ENCODE results near the gene CENPT. TPM values are rescaled to one million over a fixed set of nuclear protein-coding genes. Genes with fewer than 3 reads are reported as not detected.
A peak's percentile ranks its signal among the peaks of the same experiment; 100 is the strongest.

CENPT gene, protein sequence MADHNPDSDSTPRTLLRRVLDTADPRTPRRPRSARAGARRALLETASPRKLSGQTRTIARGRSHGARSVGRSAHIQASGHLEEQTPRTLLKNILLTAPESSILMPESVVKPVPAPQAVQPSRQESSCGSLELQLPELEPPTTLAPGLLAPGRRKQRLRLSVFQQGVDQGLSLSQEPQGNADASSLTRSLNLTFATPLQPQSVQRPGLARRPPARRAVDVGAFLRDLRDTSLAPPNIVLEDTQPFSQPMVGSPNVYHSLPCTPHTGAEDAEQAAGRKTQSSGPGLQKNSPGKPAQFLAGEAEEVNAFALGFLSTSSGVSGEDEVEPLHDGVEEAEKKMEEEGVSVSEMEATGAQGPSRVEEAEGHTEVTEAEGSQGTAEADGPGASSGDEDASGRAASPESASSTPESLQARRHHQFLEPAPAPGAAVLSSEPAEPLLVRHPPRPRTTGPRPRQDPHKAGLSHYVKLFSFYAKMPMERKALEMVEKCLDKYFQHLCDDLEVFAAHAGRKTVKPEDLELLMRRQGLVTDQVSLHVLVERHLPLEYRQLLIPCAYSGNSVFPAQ
- total RNA-seq (42.5 TPM), polyA plus RNA-seq (ENCODE audit: insufficient read depth, low read depth, low replicate concordance) (25.3 TPM)
- long read RNA-seq, donor 1, partial matches to known transcripts: 5 of 5 reads
- long read RNA-seq, donor 1, other reads (novel, unspliced or antisense): 0 of 5 reads
- long read RNA-seq, donor 2, transcript CENPT-218 (12 exons, 2,133 nt): major isoform, 5 of 93 reads
- long read RNA-seq, donor 2, partial matches to known transcripts: 22 of 93 reads
- long read RNA-seq, donor 2, other reads (novel, unspliced or antisense): 65 of 93 reads
- long read RNA-seq, donor 3, partial matches to known transcripts: 0 of 1 reads
- long read RNA-seq, donor 3, other reads (novel, unspliced or antisense): 0 of 1 reads
- long read RNA-seq, donor 4, partial matches to known transcripts: 19 of 22 reads
- long read RNA-seq, donor 4, other reads (novel, unspliced or antisense): 0 of 22 reads
- long read RNA-seq, donor 5: 0 reads
- long read RNA-seq, donor 6, partial matches to known transcripts: 78 of 212 reads
- long read RNA-seq, donor 6, other reads (novel, unspliced or antisense): 134 of 212 reads
- long read RNA-seq, donor 7, transcript CENPT-218 (12 exons, 2,133 nt): major isoform, 16 of 77 reads
- long read RNA-seq, donor 7, partial matches to known transcripts: 23 of 77 reads
- long read RNA-seq, donor 7, other reads (novel, unspliced or antisense): 35 of 77 reads
- long read RNA-seq, donor 8, partial matches to known transcripts: 209 of 215 reads
- long read RNA-seq, donor 8, other reads (novel, unspliced or antisense): 5 of 215 reads
- long read RNA-seq, donor 9: 0 reads
- long read RNA-seq, donor 10, partial matches to known transcripts: 11 of 14 reads
- long read RNA-seq, donor 10, other reads (novel, unspliced or antisense): 0 of 14 reads

DNA sequence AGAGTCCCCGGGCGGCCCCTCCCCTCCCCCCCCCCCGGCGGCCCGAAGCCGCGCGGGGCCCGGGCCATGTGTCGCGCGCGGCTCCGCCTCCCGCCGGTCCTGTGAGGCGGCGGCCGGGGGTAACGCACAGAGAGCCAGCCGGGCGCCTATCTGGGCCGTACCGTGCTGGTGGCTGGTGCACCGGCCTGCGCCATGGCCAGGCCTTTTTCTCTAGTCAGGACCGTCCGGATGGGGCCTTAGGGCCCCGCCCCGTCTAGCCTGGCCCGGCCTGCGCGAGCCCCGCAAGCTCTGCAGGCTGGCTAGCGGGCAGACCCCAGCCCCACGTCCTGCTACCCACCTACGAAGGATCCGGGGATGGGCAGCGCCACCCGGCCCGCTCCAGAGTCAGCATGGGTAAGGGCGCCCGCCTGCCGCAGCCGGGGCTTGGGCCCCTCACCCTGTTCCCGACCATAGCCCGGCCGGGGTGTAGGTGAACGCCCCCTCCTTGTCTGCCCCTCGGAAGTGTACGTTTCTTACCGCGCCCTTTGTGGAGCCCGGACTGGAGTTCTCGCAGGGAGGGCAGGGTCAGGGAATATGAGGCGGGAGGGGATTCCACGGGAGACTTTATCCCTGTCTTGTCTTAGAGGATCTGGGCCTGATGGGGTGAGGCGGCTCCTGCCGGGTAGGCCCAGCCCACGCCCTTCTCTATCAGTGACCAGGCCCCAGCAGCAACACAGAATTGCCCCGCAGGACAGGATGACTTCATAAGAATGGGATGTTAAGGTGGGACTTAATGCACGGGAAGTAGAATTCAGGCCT, at the start of gene CENPT:
Gene CENPT (minus strand): TSS at position 630 of the 798 bp plus-strand sequence. CDS start 13,834 bp downstream, outside the sequence.
- FAIRE-seq (no peak), DNase-seq (peak in 4 of 5 donors; percentile 30 to 89 (median 66))
- intact Hi-C loops (cut with DNase I): no loop called here
- peak within 1 kb of the TSS; percentile 71 to 83 (median 79) for H3K4me3 ChIP-seq (ENCODE audit: low read length in 3 of 3)
- peaks cover 14 to 40% (median 32%) of the 10 kb centered on the region in 3 donors for H3K4me1 ChIP-seq (ENCODE audit: control insufficient read depth in 2 of 3, insufficient read depth in 2 of 3, low read depth in 1 of 3, low read length in 3 of 3)
- TF ChIP-seq, protein P1, sequence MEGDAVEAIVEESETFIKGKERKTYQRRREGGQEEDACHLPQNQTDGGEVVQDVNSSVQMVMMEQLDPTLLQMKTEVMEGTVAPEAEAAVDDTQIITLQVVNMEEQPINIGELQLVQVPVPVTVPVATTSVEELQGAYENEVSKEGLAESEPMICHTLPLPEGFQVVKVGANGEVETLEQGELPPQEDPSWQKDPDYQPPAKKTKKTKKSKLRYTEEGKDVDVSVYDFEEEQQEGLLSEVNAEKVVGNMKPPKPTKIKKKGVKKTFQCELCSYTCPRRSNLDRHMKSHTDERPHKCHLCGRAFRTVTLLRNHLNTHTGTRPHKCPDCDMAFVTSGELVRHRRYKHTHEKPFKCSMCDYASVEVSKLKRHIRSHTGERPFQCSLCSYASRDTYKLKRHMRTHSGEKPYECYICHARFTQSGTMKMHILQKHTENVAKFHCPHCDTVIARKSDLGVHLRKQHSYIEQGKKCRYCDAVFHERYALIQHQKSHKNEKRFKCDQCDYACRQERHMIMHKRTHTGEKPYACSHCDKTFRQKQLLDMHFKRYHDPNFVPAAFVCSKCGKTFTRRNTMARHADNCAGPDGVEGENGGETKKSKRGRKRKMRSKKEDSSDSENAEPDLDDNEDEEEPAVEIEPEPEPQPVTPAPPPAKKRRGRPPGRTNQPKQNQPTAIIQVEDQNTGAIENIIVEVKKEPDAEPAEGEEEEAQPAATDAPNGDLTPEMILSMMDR (IDR thresholded peaks at IDR 0.05; ENCODE audit: borderline replicate concordance, extremely low read depth, insufficient read depth): no peak
- peak within 1 kb of the TSS; percentile 43 to 88 (median 88) for H3K9ac ChIP-seq (ENCODE audit: low read length in 3 of 3)
- H3K9me3 ChIP-seq (ENCODE audit: control insufficient read depth in 2 of 3, insufficient read depth in 1 of 3, low read length in 3 of 3): no peaks in the 10 kb centered on the region
- H3K27ac ChIP-seq (ENCODE audit: low read depth in 2 of 2, low read length in 2 of 2): peak within 1 kb of the TSS; percentile 91 to 98
- H3K27me3 ChIP-seq (ENCODE audit: control insufficient read depth, insufficient read depth, low read length): no peaks in the 10 kb centered on the region
- H3K36me3 ChIP-seq (ENCODE audit: control insufficient read depth in 2 of 3, insufficient read depth in 3 of 3, low read length in 3 of 3): no peaks in the 10 kb centered on the region

DNA sequence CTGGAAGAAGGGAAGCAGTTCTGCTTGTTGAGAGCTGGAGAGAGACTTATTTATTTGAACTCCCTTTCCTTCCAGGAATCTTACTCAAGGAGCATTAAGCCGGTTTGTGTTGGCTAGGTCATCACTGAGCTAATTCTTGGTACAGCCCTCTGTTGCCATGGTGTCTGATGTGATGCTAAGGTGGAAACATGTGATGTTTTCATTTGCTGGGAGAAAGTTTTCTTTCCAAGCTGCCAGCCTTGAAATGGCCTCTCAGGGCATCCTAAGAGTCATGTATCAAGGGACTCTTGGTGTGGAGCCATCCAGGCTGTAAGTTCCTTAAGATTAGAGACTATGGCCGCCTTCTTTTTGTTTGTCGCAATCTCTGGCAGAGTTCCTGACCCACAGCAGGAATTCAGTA, 49.7 kb upstream of the CENPT start:
- no peak overlapping the region for H3K4me3 ChIP-seq (ENCODE audit: low read length in 3 of 3)
- TF ChIP-seq, protein P1 (IDR thresholded peaks at IDR 0.05; ENCODE audit: borderline replicate concordance, extremely low read depth, insufficient read depth): no peak
- H3K27me3 ChIP-seq (ENCODE audit: control insufficient read depth, insufficient read depth, low read length): no peaks in the 10 kb centered on the region
- intact Hi-C loops (cut with DNase I): no loop called here
- no peak overlapping the region for H3K27ac ChIP-seq (ENCODE audit: low read depth in 2 of 2, low read length in 2 of 2)
- no peak overlapping the region for H3K9ac ChIP-seq (ENCODE audit: low read length in 3 of 3)
- no peaks in the 10 kb centered on the region for H3K36me3 ChIP-seq (ENCODE audit: control insufficient read depth in 2 of 3, insufficient read depth in 3 of 3, low read length in 3 of 3)
- H3K9me3 ChIP-seq (ENCODE audit: control insufficient read depth in 2 of 3, insufficient read depth in 1 of 3, low read length in 3 of 3): no peaks in the 10 kb centered on the region
- FAIRE-seq: no peak
- peaks cover 0 to 20% (median 8%) of the 10 kb centered on the region in 3 donors for H3K4me1 ChIP-seq (ENCODE audit: control insufficient read depth in 2 of 3, insufficient read depth in 2 of 3, low read depth in 1 of 3, low read length in 3 of 3)
- DNase-seq: peak in 1 of 5 donors; percentile 19

All from kidney (tissue), 22 donors.